ENCODE measurements around the gene NALCN. TPM values are rescaled to one million over a fixed set of nuclear protein-coding genes. Genes with fewer than 3 reads are reported as not detected.

The NALCN gene
- total and polyA plus RNA-seq, 7 donors, result 0.04 to 0.49 (median 0.21) TPM; not detected in 1

- Histone ChIP-seq H3K27me3 (ENCODE audit: insufficient read depth in 3 of 3, low read length in 2 of 3) (no peaks in the 10 kb centered on the region), H3K9me3 (no peaks in the 10 kb centered on the region), H3K36me3 (ENCODE audit: insufficient read depth in 1 of 2, low read depth in 1 of 2) (no peaks in the 10 kb centered on the region), H3K4me3 (no peak overlapping the region), H3K4me1 (no peaks in the 10 kb centered on the region), H3K27ac (no peak overlapping the region)
- no peak for TF ChIP-seq CTCF (IDR thresholded peaks at IDR 0.05)
- no peak for ATAC-seq
- WGBS, 3 donors, result 73 to 78% (median 78%) methylated on average over 3 of the region's 3 CpGs
- DNase-seq, result no peak
- intact Hi-C loops (cut with DNase I), result no loop called here
These were observed 23.2 kb downstream of the NALCN start for GRCh38 chr13:101393140-101393539.

DNA sequence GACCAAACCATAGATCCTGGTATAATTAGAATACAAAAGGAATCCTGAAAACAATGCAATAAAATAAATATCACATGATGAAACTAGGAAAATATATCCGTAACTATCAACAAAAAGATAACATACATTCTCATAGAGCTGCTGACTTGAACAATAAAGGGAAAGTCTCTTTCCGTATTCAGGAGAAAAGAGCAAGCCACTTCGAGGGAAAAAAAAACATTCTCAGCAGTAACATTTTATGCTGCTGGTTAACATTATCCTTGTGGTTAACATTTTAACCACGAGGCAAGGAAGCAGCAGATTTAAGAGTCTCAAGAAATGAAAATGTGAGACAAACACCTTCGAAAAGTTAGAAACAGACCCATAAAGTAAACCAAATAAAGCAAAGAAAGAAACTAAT lies 25.8 kb downstream of the NALCN start:
- Histone ChIP-seq H3K27me3 (ENCODE audit: insufficient read depth in 3 of 3, low read length in 2 of 3) (no peaks in the 10 kb centered on the region), H3K4me1 (no peaks in the 10 kb centered on the region), H3K27ac (no peak overlapping the region), H3K4me3 (no peak overlapping the region), H3K36me3 (ENCODE audit: insufficient read depth in 1 of 2, low read depth in 1 of 2) (no peaks in the 10 kb centered on the region), H3K9me3 (no peaks in the 10 kb centered on the region)
- 48 to 62% (median 60%) methylated on average over 5 of the region's 5 CpGs for WGBS, 3 donors
- TF ChIP-seq CTCF (IDR thresholded peaks at IDR 0.05), result no peak
- DNase-seq, result no peak
- intact Hi-C loops (cut with DNase I), result no loop called here
- ATAC-seq, result no peak

GRCh38 chr13:101384929-101385328 lies 31.4 kb downstream of the NALCN start:
- 65 to 69% (median 67%) methylated on average over 3 of the region's 3 CpGs for WGBS, 3 donors
- no peaks in the 10 kb centered on the region for H3K4me1 ChIP-seq
- no peak for TF ChIP-seq CTCF (IDR thresholded peaks at IDR 0.05)
- H3K4me3 ChIP-seq, result no peak overlapping the region
- no peak overlapping the region for H3K27ac ChIP-seq
- no peaks in the 10 kb centered on the region for H3K9me3 ChIP-seq
- no peaks in the 10 kb centered on the region for H3K36me3 ChIP-seq (ENCODE audit: insufficient read depth in 1 of 2, low read depth in 1 of 2)
- ATAC-seq (no peak), DNase-seq (no peak)
- no peaks in the 10 kb centered on the region for H3K27me3 ChIP-seq (ENCODE audit: insufficient read depth in 3 of 3, low read length in 2 of 3)
- intact Hi-C loops (cut with DNase I), result no loop called here

GRCh38 chr13:101383595-101383994 lies 32.7 kb downstream of the NALCN start:
- Histone ChIP-seq H3K4me3 (no peak overlapping the region), H3K4me1 (no peaks in the 10 kb centered on the region), H3K27me3 (ENCODE audit: insufficient read depth in 3 of 3, low read length in 2 of 3) (no peaks in the 10 kb centered on the region), H3K27ac (no peak overlapping the region), H3K9me3 (no peaks in the 10 kb centered on the region), H3K36me3 (ENCODE audit: insufficient read depth in 1 of 2, low read depth in 1 of 2) (no peaks in the 10 kb centered on the region)
- ATAC-seq, result no peak
- no peak for DNase-seq
- WGBS, 3 donors, result 49 to 72% (median 66%) methylated on average over 2 of the region's 2 CpGs
- TF ChIP-seq CTCF (IDR thresholded peaks at IDR 0.05), result no peak
- intact Hi-C loops (cut with DNase I), result no loop called here

DNA sequence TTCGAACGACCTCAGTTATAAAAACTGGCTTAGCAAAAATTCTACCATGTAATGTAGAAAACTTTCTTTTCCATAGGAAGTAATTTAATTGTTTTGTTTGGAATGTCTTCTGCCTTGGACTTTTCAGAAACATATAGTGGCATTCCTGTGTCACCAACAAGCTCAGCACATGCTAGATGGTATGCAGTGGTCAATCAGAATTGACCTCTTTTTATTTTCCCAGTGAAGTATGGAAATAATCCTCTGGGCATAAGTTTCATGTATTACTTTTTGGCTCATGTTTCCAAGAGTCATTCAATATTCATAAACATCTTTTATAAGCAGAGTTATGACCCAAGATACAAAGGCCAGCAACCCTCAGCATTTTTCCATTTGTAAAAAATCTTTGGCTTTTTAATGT lies 33.6 kb downstream of the NALCN start:
- 71 to 80% (median 79%) methylated on average over 2 of the region's 2 CpGs for WGBS, 3 donors
- Histone ChIP-seq H3K27ac (no peak overlapping the region), H3K36me3 (ENCODE audit: insufficient read depth in 1 of 2, low read depth in 1 of 2) (no peaks in the 10 kb centered on the region), H3K4me3 (no peak overlapping the region), H3K27me3 (ENCODE audit: insufficient read depth in 3 of 3, low read length in 2 of 3) (no peaks in the 10 kb centered on the region), H3K9me3 (no peaks in the 10 kb centered on the region), H3K4me1 (no peaks in the 10 kb centered on the region)
- TF ChIP-seq CTCF (IDR thresholded peaks at IDR 0.05), result no peak
- intact Hi-C loops (cut with DNase I), result no loop called here
- ATAC-seq, result no peak
- no peak for DNase-seq
